ENCODE results near the gene REEP2. TPM values are rescaled to one million over a fixed set of nuclear protein-coding genes. Genes with fewer than 3 reads are reported as not detected.

Gene REEP2
- total RNA-seq, 3 donors from 2014 or later (not counting 1 experiment from before 2014, with no cell fraction given) = 0.28 to 0.79 (median 0.66) TPM

GRCh38 chr5:138468966-138469539 is 30.2 kb downstream of the REEP2 start:
- 96% methylated on average over 7 of the region's 8 CpGs for WGBS (ENCODE audit: insufficient coverage)
- Histone ChIP-seq H3K4me1 (ENCODE audit: control insufficient read depth, insufficient read depth, low read length) (peaks cover 20% of the 10 kb centered on the region), H3K27me3 (ENCODE audit: control insufficient read depth, insufficient read depth, low read length) (no peaks in the 10 kb centered on the region), H3K4me3 (ENCODE audit: low read length) (no peak overlapping the region), H3K9me3 (ENCODE audit: control insufficient read depth, insufficient read depth, low read length) (no peaks in the 10 kb centered on the region), H3K36me3 (ENCODE audit: control insufficient read depth, insufficient read depth, low read length) (no peaks in the 10 kb centered on the region), H3K27ac (ENCODE audit: low read length) (no peak overlapping the region)
- intact Hi-C loops (cut with micrococcal nuclease) = no loop called here
- ATAC-seq (no peak), DNase-seq (no peak)
- H3K4me3 Mint-ChIP-seq = peak overlapping the region; percentile 72
- no peaks in the 10 kb centered on the region for H3K36me3 Mint-ChIP-seq
- H3K27ac Mint-ChIP-seq = peak overlapping the region in 1 of 2 donors; percentile 53
- H3K4me1 Mint-ChIP-seq = peaks cover 8 to 22% of the 10 kb centered on the region in 2 donors
- H3K27me3 Mint-ChIP-seq (ENCODE audit: low read depth in 2 of 2) = no peaks in the 10 kb centered on the region
- no peaks in the 10 kb centered on the region for H3K9me3 Mint-ChIP-seq
- no peak for TF ChIP-seq CTCF (IDR thresholded peaks at IDR 0.05)

- Histone ChIP-seq H3K9me3 (ENCODE audit: control insufficient read depth, insufficient read depth, low read length) (no peaks in the 10 kb centered on the region), H3K4me1 (ENCODE audit: control insufficient read depth, insufficient read depth, low read length) (peaks cover 16% of the 10 kb centered on the region), H3K27me3 (ENCODE audit: control insufficient read depth, insufficient read depth, low read length) (no peaks in the 10 kb centered on the region), H3K27ac (ENCODE audit: low read length) (no peak overlapping the region), H3K36me3 (ENCODE audit: control insufficient read depth, insufficient read depth, low read length) (no peaks in the 10 kb centered on the region), H3K4me3 (ENCODE audit: low read length) (no peak overlapping the region)
- Mint-ChIP-seq H3K4me1 (peaks cover 8 to 22% of the 10 kb centered on the region in 2 donors), H3K27ac (no peak overlapping the region), H3K27me3 (ENCODE audit: low read depth in 2 of 2) (no peaks in the 10 kb centered on the region), H3K4me3 (no peak overlapping the region), H3K36me3 (no peaks in the 10 kb centered on the region), H3K9me3 (no peaks in the 10 kb centered on the region)
- ATAC-seq = no peak
- TF ChIP-seq CTCF (IDR thresholded peaks at IDR 0.05) = no peak
- intact Hi-C loops (cut with micrococcal nuclease) = no loop called here
- 91% methylated on average over 8 of the region's 8 CpGs for WGBS (ENCODE audit: insufficient coverage)
- no peak for DNase-seq
These were observed 30.9 kb downstream of the REEP2 start for GRCh38 chr5:138469540-138470321.

GRCh38 chr5:138470322-138471051 is 31.6 kb downstream of the REEP2 start:
- ATAC-seq (peak in 1 of 3 donors; percentile 1), DNase-seq (no peak)
- TF ChIP-seq CTCF (IDR thresholded peaks at IDR 0.05) = no peak
- Mint-ChIP-seq H3K4me3 (no peak overlapping the region), H3K27ac (no peak overlapping the region), H3K27me3 (ENCODE audit: low read depth in 2 of 2) (peaks cover 5% of the 10 kb centered on the region in 2 donors), H3K36me3 (no peaks in the 10 kb centered on the region), H3K9me3 (no peaks in the 10 kb centered on the region), H3K4me1 (peaks cover 8 to 22% of the 10 kb centered on the region in 2 donors)
- H3K27me3 ChIP-seq (ENCODE audit: control insufficient read depth, insufficient read depth, low read length) = no peaks in the 10 kb centered on the region
- 100% methylated on average over 1 of the region's 3 CpGs for WGBS (ENCODE audit: insufficient coverage)
- no peak overlapping the region for H3K4me3 ChIP-seq (ENCODE audit: low read length)
- H3K27ac ChIP-seq (ENCODE audit: low read length) = no peak overlapping the region
- H3K4me1 ChIP-seq (ENCODE audit: control insufficient read depth, insufficient read depth, low read length) = peaks cover 16% of the 10 kb centered on the region
- no peaks in the 10 kb centered on the region for H3K36me3 ChIP-seq (ENCODE audit: control insufficient read depth, insufficient read depth, low read length)
- intact Hi-C loops (cut with micrococcal nuclease) = loop anchor here (1.0 kb wide), 1 partner anchor 11 kb away; no protein-coding TSS in a partner anchor
- no peaks in the 10 kb centered on the region for H3K9me3 ChIP-seq (ENCODE audit: control insufficient read depth, insufficient read depth, low read length)

Measured in natural killer cell (primary cell).